ENCODE data around the gene NT5DC4.

NT5DC4 gene

GRCh38 chr2:112701052-112701451, 19.8 kb upstream of the NT5DC4 start:
- no peak overlapping the region for H3K4me2 ChIP-seq (ENCODE audit: low read length)
- no peaks in the 10 kb centered on the region for H3K9me3 ChIP-seq (ENCODE audit: low read length)
- H3K9me2 ChIP-seq (ENCODE audit: low read depth, low read length) = no peaks in the 10 kb centered on the region
- H3K79me2 ChIP-seq (ENCODE audit: insufficient read depth, low read length) = no peaks in the 10 kb centered on the region
- no peaks in the 10 kb centered on the region for H4K20me1 ChIP-seq (ENCODE audit: insufficient read depth, low read length)
- 0 out of 2 replicates have a peak, but pooled peaks cover 5% of the 10 kb centered on the region for H3K27me3 ChIP-seq (ENCODE audit: insufficient read depth, low read length)
- no peaks in the 10 kb centered on the region for H3K4me1 ChIP-seq (ENCODE audit: insufficient read depth, low read length, severe bottlenecking)
- H3K27ac ChIP-seq (ENCODE audit: low read depth, low read length, poor library complexity, severe bottlenecking) = no peak overlapping the region
- H3F3A ChIP-seq (ENCODE audit: insufficient read depth, low read length) = no peaks in the 10 kb centered on the region
- no peak overlapping the region for H3K4me3 ChIP-seq (ENCODE audit: low read depth, low read length, poor library complexity, severe bottlenecking)
- H2AFZ ChIP-seq (ENCODE audit: low read length) = no peak overlapping the region
- TF ChIP-seq EZH2 (IDR thresholded peaks at IDR 0.05; ENCODE audit: borderline replicate concordance, low read length) (no peak), CTCF (IDR thresholded peaks at IDR 0.05; ENCODE audit: low read length) (no peak)
- no peaks in the 10 kb centered on the region for H3K36me3 ChIP-seq (ENCODE audit: insufficient read depth, low read length)
- no peak overlapping the region for H3K9ac ChIP-seq (ENCODE audit: low read length)

- no peak overlapping the region for H3K4me2 ChIP-seq (ENCODE audit: low read length)
- no peaks in the 10 kb centered on the region for H3K9me2 ChIP-seq (ENCODE audit: low read depth, low read length)
- no peaks in the 10 kb centered on the region for H4K20me1 ChIP-seq (ENCODE audit: insufficient read depth, low read length)
- peaks cover 7% of the 10 kb centered on the region for H3K4me1 ChIP-seq (ENCODE audit: insufficient read depth, low read length, severe bottlenecking)
- H3K9ac ChIP-seq (ENCODE audit: low read length) = no peak overlapping the region
- H3K27ac ChIP-seq (ENCODE audit: low read depth, low read length, poor library complexity, severe bottlenecking) = no peak overlapping the region
- H3K4me3 ChIP-seq (ENCODE audit: low read depth, low read length, poor library complexity, severe bottlenecking) = no peak overlapping the region
- TF ChIP-seq CTCF (IDR thresholded peaks at IDR 0.05; ENCODE audit: low read length) (no peak), EZH2 (IDR thresholded peaks at IDR 0.05; ENCODE audit: borderline replicate concordance, low read length) (no peak)
- H3K27me3 ChIP-seq (ENCODE audit: insufficient read depth, low read length) = no peaks in the 10 kb centered on the region
- no peaks in the 10 kb centered on the region for H3K36me3 ChIP-seq (ENCODE audit: insufficient read depth, low read length)
- H2AFZ ChIP-seq (ENCODE audit: low read length) = no peak overlapping the region
- no peaks in the 10 kb centered on the region for H3K79me2 ChIP-seq (ENCODE audit: insufficient read depth, low read length)
- H3K9me3 ChIP-seq (ENCODE audit: low read length) = no peaks in the 10 kb centered on the region
- no peaks in the 10 kb centered on the region for H3F3A ChIP-seq (ENCODE audit: insufficient read depth, low read length)
Observed at GRCh38 chr2:112703684-112704083, 17.1 kb upstream of the NT5DC4 start.

- no peaks in the 10 kb centered on the region for H3F3A ChIP-seq (ENCODE audit: insufficient read depth, low read length)
- no peaks in the 10 kb centered on the region for H3K9me2 ChIP-seq (ENCODE audit: low read depth, low read length)
- H3K4me3 ChIP-seq (ENCODE audit: low read depth, low read length, poor library complexity, severe bottlenecking) = no peak overlapping the region
- TF ChIP-seq EZH2 (IDR thresholded peaks at IDR 0.05; ENCODE audit: borderline replicate concordance, low read length) = no peak
- no peak for TF ChIP-seq CTCF (IDR thresholded peaks at IDR 0.05; ENCODE audit: low read length)
- no peak overlapping the region for H3K9ac ChIP-seq (ENCODE audit: low read length)
- H4K20me1 ChIP-seq (ENCODE audit: insufficient read depth, low read length) = no peaks in the 10 kb centered on the region
- no peak overlapping the region for H3K27ac ChIP-seq (ENCODE audit: low read depth, low read length, poor library complexity, severe bottlenecking)
- H3K4me1 ChIP-seq (ENCODE audit: insufficient read depth, low read length, severe bottlenecking) = peaks cover 7% of the 10 kb centered on the region
- no peak overlapping the region for H3K4me2 ChIP-seq (ENCODE audit: low read length)
- no peak overlapping the region for H2AFZ ChIP-seq (ENCODE audit: low read length)
- H3K36me3 ChIP-seq (ENCODE audit: insufficient read depth, low read length) = no peaks in the 10 kb centered on the region
- no peaks in the 10 kb centered on the region for H3K9me3 ChIP-seq (ENCODE audit: low read length)
- H3K79me2 ChIP-seq (ENCODE audit: insufficient read depth, low read length) = no peaks in the 10 kb centered on the region
- H3K27me3 ChIP-seq (ENCODE audit: insufficient read depth, low read length) = peaks cover 4% of the 10 kb centered on the region; the same call in 1 of the 2 replicates
Observed at GRCh38 chr2:112705575-112705974, 15.2 kb upstream of the NT5DC4 start.

Measured in OCI-LY1 (cell line).